HG03175 (cell line): ENCODE measurements around the gene DMTF1.

ENCODE experiments used
- ATAC-seq: cut with Tn5 transposase; IDR thresholded peaks from one replicate; pipeline ENCODE4 v1.9.1; 2021; ENCODE audit warnings: mild to moderate bottlenecking, moderate library complexity; ENCODE audit not compliant: unreplicated experiment

DMTF1 gene

DNA sequence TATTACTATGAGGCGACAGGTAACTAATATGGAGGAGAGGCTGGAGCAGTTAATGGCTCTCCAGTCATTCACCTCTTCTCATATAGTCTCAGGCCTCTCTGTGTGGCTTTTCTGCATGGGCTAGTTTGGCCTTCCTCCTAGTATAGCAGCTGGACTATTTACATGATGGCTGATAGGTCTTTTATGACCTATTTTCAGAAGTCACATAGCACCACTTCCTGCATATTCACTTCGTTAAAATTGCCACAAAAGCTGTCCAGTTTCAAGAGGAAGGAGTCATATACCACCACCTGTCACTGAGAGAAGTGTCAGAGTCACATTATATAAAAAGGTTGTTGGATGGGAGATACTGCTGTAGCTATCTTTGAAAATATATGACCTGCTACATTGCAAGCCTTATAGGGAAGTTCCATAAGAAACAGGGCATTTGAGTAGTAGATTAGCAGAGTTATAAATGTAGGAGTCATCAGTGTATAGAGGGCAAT is 8.0 kb upstream of the DMTF1 start:
- peak; percentile 96 for ATAC-seq

DNA sequence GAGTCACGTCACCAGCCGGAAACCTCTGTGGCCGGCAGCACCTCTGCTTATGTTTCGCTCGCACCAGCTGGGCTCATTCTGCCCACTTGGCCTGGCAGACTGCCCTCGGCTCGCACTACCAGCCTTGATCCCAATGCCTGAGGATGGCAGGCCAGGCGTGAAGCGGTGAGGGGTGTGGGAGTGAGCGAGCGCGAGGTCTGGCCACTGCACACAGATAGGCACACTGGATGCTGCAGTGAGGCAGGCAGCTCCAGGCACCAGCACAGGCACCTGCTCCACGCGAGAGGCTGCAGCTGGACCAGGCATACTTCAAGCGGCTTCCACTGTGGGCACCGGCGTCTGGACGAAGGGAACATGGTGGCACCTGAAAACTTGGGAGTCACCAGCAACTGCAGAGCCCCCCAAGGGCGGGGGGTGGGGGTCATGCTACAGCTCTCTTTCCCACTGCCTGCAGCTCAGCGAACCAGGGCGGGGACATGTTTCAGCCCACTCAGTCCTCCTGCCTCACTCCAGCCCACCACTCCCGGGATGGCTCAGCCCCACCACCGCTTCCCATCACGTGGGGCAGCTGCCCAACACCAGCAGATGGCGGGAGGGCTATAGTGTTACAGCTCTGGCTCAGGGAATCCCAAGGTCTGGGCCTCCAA is 5.4 kb upstream of the DMTF1 start:
- ATAC-seq, result no peak

DNA sequence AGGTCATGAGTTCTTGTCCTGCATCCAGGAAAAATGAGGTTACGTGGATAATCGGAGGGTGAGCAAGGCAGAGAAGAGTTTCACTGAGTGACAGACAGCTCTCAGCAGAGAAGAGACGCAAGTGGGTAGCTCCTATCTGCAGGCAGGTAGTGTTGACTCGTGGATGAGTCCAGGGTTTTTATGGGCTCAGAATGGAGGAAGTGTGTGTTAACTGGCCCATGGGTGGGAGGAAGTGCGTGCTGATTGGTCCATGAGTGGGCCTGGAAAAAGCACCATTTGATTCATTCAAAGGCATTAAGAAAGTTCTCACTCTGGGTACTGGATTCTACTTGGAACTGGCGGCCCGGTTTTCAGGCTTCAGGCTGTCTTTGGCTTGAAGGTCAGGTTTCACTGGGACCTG is 4.8 kb upstream of the DMTF1 start:
- no peak for ATAC-seq

DNA sequence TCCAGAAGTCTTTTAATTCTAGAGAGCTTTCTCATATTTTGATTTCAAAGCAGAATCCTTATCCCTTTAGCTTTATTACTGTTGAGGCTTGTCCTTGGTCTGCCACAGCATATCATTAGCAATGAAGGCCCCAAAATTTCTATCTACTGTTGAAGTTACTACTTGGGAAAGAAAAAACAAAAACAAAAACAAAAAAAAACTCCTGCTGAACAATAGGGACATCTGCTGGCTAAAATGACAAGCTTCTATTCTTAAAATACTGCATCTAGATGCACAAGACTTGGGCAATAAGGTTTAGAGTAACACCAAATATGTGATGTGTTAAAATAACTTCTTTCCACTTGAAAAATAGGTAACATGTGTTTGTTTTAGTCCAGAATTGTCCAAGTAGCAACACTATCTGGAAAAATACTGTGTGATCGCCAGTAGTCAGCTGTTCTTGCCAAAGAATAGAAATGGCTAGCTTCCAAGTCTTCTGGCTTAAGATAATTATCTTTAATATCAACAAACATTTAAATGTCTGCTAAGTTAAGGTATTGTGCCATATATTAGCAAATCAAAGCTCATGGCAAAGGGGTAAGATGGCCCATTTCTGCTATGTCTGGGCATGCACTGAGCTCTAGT is 3.8 kb upstream of the DMTF1 start:
- no peak for ATAC-seq

DNA sequence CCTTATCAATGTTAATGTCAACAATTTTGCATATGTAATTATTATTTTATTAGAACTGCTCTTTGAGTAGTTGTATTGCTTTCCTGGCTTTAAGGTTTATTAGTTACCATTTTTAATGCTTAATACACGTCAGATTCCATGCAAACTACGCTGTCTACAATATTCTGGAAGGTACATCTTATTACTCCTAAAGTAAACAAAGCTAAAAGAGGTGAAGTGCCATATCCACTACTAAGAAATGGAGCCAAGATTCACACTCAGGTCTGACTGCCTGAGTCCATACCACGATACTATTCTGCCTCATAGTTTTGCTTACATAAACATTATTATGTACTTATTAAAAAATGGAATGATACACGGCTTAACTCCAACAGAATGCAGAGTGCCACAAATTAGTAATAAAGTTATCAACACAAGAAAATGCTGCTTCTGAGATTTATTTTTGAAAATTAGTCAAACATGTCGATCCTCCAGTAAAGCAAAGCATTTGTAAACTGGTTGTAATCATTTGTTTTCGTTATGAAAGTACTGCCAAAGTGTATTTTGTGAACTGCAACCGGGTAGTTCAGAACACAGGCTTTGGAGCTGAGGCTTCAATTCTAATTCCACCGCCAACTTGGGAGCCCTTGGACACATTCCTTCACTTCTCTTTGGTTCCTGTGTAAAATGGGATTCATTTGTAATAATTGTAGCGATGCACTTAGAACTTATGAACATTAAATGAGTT is 1.1 kb upstream of the DMTF1 start:
- no peak for ATAC-seq

DNA sequence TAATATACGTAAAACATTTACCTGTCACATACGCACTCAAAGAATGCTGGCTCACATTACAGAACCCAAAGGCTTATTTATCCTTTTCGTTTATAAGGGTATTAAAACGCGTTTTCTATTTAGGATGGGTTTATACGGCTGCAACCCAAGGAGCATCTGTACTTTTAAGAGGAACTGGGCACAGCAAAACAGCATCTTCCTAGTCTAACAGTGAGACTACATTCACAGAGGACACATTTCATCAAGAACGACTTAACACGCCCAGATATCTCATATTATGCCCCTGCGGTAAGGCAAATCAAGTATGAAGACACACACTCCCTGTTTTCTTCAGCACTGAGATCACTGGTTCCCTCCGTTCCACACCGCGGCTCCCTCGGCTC is 533 bp upstream of the DMTF1 start:
- ATAC-seq, result peak; percentile 38

DNA sequence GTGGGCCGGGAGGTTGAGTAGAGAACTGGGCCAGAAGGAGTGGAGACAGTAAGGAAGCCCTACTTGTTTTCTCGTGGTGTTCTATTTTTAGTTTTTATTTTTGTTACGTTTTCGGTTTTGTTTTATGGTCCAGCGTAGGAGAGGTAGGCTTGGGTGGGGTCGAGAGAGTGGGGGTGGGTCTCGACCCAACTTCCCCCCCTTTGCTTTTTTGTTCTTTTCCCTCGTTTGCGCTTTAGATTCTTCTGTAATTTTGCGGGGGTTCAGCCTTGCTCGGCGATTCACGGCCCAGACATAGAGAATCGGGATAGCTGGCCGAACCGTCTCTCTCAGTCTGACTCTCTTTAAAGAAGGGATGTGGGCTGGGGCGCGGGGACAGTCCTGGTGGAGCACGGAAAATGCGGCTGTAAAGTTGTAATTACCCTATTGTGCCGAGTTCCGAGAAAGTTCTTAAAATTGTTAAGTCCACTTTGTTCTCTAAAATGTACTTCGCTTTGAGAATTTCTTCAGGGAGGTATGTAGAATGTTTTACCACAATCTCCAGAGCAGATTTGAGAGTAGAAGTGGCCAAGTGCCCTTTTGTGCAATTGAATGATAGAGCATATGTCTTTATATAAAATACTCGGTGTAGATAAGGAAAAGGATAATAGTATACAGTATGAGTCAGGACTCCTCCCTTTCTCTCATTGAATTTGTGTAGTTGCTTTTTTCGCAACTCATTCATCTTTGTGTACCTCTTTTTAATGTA is 816 bp downstream of the DMTF1 start:
- peak; percentile 16 for ATAC-seq

DNA sequence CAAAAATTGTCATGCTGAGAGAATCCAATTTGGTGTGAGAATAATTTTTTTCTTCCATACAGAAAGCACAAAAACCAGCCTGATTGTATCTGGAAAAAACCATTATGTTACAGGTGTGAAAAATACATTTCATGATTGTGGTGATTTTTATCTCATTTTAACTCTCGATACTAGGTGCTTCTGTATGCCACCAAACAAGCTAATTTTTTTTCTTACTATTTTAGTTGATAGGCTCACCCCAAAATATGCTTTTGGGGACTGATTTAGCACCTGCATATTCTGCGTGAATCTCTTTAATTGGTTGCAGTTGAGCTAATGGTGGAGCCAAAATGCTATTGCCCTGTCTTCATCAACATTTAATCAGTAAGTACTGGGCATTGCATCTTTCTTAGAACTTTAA is 1.9 kb downstream of the DMTF1 start:
- no peak for ATAC-seq

DNA sequence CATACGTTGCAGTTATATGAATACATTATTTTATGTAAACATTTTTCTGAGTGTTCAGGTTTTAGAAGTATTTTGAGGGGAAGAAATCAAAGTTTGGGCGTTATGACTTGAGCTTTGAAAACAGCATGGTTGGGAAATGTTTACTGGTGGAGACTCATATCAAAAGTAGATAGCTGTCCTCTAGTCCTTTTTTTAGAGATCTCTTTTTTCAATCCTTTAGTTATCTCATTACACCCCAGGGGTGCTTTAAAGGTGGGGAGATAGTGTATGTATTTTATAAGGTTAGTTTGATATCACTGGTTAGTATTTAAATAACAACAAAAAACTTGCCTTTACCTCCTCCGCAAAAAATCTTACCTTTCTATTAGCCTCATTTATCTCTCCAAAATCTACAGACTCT is 2.3 kb downstream of the DMTF1 start:
- no peak for ATAC-seq

DNA sequence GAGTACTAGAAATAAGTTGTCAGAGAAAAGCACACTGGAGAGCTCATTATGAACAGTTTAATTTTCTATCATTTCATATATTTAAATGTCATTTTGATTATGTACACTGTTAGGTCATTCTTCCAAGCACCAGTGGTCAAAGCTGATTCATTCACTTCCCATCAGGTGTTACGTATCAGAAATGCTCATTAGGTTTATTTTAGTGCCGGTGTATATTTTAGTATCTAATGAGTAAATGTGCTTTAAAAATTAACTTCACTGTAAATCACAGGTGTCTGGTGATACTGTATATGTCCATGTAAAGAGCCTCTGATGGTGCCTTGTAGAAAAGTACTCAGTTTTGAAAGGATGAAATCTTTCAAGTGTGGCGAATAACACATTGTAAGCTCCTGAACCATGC is 3.5 kb downstream of the DMTF1 start:
- no peak for ATAC-seq

DNA sequence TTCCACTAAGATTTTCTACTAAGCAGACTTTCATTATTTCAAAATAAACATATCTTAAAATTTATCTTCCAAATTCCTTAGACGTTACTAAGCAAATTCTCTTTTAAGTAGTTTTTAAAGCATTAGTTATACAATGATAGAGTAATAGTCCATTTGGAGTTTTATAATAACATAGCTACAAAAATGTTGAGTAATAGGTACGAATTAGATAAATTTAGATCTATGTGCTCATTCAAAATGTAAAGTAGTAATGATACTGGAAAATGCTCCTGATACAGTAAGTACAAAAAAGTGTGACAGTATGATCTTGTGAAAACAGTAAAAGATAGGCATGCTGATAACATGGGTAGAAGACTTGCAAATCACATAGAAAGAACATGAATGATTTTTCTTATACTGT is 4.5 kb downstream of the DMTF1 start:
- ATAC-seq, result no peak

DNA sequence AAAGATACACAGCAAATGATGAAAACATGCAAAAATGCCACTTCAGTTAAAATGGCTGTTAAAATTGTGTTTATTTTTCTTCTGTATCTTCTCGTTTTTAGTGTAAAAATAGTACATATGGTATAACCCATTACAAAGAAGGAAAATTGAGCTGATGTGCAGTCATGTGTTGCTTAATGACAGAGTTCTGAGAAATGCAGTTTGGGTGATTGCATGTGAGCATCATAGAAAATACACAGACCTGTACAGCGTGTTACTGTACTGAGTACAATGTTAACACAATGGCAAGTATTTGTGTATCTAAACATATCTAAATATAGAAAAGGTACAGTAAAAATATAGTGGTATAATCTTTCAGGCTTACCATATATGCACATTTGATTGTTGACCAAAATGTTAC is 7.3 kb downstream of the DMTF1 start:
- no peak for ATAC-seq

DNA sequence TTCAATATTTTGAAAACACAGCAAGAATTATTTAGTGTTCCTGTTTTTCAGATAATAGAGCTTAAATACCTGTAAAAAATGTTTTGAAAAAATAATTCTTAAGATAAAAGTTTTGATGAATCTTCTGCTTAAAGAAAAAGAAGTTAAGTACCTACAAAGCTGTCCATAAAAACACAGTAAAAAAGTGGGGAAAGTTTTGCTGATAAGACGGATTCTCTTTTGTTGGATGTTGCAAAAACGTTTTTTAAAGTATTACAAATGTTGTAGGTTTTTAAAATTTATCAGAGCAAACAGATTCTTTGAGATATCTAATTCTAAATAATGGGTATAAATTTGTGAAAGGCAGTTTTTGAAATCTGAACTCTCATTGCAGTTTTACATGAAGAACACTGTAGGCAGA is 12.2 kb downstream of the DMTF1 start:
- ATAC-seq, result no peak

DNA sequence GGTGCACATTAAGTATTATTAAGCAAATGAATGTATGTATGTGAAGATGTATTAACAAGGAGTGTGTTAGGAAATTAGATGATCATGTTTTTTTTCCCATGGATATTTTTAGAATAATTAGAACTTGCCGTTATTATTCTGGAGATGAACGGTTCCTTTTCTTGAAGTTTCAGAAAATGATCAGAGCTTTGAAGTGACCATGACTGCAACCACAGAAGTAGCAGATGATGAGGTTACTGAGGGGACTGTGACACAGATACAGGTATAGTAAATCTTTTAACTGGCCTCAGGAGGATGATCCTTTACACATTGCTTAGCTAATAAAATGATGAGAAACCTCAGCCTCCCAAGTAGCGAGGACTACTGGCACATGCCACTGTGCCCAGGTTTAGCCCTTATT is 18.6 kb downstream of the DMTF1 start:
- no peak for ATAC-seq

DNA sequence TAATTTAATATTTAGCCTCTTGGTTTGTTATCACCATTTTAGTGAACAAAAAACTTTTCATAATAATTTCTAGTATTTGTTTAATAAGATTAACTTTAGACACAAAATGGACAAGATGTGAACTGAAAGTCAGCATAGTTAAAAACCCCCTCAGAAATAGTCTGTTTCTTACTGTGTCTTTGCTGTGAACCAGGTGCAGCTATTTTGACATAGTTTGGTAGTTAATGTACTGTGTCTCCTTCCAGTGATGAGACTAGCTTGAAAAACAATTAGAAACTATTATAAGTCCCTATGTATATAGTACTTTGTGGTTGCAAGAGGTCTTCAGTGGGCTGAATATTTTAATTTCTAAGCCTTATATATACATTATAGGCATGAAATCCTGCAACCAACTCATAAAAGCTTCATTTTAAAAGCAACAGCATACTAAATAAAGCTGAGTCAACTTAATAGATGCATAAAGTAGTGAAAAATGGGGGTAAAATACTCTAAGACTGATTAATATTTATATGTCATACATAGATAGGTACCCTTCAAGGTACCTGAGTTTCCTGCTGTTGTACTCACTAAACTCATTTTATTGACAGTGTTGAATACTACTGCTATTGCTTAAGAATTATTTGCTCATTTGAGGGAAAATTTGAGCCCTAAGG is 19.2 kb downstream of the DMTF1 start:
- ATAC-seq, result no peak

DNA sequence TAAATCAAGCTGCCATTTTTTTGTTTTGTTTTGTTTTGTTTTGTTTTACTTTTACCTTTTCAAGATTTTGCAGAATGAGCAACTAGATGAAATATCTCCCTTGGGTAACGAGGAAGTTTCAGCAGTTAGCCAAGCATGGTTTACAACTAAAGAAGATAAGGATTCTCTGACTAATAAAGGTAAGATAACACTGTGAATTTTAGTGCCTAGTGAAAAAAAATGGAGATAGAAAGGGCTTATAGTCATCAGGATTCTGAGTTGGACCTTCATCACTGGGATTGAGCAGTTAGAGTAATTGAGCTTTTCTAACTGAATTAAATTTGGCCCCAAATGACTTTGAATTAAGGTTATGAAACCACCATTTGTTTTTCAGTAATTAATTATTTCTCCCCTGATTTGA is 21.2 kb downstream of the DMTF1 start:
- no peak for ATAC-seq

DNA sequence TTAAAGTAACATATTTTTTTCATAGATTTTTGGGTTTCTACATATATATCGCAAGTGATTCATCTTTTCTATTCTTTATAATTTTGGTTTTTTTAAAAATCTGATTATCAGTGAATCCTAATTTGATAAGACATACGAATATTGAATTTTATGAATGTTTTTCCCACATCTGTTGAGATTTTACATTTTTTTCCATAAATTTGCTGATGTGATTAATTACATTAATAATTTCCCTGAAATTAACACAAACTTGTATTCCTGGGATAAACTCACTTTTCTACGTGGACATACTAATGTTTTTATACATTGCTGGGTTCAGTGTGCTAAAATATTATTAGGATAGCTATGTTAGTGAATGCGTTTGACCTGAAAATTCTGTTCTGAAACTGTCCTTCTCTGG is 26.1 kb downstream of the DMTF1 start:
- ATAC-seq, result no peak

DNA sequence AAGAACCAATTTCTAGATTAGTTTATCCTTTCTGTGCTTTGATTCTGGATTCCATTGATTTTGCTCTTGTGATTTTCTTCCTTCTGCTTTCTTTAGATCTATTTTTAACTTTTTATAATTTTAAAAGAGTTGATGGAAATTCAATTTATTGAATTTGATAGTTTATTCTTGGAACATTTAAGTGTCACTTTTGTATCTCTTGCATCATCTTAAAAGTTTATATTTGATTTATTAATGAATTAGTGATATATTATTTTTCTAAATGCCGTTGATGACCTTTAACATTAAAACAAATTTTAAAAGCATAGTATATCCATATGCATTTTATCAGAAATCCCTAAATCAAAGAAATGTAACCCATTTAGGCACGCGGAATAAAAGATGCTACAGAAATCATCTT is 26.9 kb downstream of the DMTF1 start:
- no peak for ATAC-seq

DNA sequence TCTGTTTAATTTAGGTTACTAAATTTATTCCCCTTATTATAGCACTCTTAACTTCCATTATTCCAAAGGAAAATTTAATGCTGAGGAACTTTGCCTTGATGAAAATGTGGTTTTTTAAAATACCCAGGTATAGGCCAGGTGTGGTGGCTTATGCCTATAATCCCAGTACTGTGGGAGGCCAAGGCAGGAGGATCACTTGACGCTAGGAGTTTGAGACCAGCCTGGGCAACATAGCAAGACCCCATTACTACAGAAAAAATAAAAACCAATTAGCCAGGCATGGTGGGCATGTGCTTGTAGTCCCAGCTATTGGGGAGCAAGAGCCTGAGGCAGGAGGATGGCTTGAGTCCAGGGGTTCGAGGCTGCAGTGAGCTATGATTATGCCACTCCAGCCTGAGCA is 34.9 kb downstream of the DMTF1 start:
- ATAC-seq, result no peak

DNA sequence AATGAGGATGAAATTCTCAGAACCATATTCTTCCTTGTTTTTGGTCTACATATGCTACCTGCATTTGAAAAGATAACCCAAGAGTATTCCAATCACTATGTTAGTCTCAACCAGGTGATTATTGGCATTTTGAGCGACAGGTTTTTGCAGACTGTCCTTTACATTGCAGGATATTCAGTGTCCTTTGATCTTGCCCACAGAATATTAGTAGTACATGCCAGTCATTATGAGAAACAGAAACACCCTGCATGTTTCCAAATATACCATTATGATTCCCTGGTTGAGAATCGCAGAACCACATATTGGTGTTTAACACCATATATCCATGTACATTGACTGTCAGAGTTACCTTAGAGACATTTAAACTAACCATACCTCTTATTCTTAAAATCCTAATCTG is 36.7 kb downstream of the DMTF1 start:
- ATAC-seq, result no peak

DNA sequence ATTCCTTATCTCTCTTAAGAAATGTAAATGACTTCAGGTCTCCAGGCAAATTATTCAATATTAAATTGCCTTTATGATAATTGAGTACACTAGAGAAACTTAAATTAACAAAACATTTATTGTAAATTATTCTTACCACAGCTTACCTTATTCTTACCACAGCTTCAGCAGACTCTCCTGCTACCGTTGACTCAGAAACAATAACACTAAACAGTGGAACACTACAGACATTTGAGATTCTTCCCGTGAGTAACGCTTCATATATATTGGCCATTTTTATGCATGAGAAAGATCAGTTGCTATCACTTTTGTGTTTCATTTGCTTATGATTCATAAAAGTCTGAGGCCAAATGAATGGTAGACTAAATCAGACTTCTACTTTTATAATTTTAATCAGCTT is 38.5 kb downstream of the DMTF1 start:
- no peak for ATAC-seq
